Muscle of leg (tissue), 11 donors: ENCODE results near the gene TYW1B. TPM values are rescaled to one million over a fixed set of nuclear protein-coding genes. Genes with fewer than 3 reads are reported as not detected.
"Not testable (repeated sequence)": the region's sequence is repeated elsewhere in the genome, so short reads cannot be mapped to it uniquely, and the experiment has no call there.

Experiments used
- DNase-seq: peaks from one replicate; pipeline ENCODE4 v3.0.0; 2013
- H3K27ac ChIP-seq: one replicate; pipeline ENCODE4 v1.5.1; 2013; ENCODE audit warnings: mild to moderate bottlenecking, low read length, control low read depth
- H3K27me3 ChIP-seq: one replicate; pipeline ENCODE4 v1.6.1; 2013; ENCODE audit warnings: low read length; ENCODE audit not compliant: control insufficient read depth, insufficient read depth
- H3K36me3 ChIP-seq: one replicate; pipeline ENCODE4 v1.6.1; 2013; ENCODE audit warnings: low read length; ENCODE audit not compliant: control insufficient read depth, insufficient read depth
- H3K4me1 ChIP-seq: one replicate; pipeline ENCODE4 v1.6.1; 2013; ENCODE audit warnings: low read length; ENCODE audit not compliant: control insufficient read depth, insufficient read depth
- H3K4me3 ChIP-seq: one replicate; pipeline ENCODE4 v1.5.1; 2013; ENCODE audit warnings: low read length, control low read depth
- H3K9me3 ChIP-seq: replicated peaks from 2 replicates; pipeline ENCODE4 v1.6.1; 2013; ENCODE audit warnings: low read depth, low read length; ENCODE audit not compliant: control insufficient read depth
- WGBS: methylation state at CpG from one replicate; pipeline ENCODE4 v1.1.5; 2013; ENCODE audit warnings: missing lambda C conversion rate; ENCODE audit not compliant: insufficient coverage; 5-methylcytosine and 5-hydroxymethylcytosine counted together
- polyA plus RNA-seq, 8 donors: library from polyadenylated mRNA; unstranded; fragments of 120-200 nt; gene quantifications; one replicate each; pipeline versions ENCODE4 v1.2.1 to v1.2.3, GENCODE V29; 2013; ENCODE audit warnings: inconsistent platforms in 1 of 8, low replicate concordance in 1 of 8; ENCODE audit not compliant: insufficient read length in 8 of 8, insufficient read depth in 1 of 8
- total RNA-seq: library from RNA; stranded (reverse); fragments of 120-200 nt; gene quantifications from one replicate; pipeline ENCODE4 v1.2.4, GENCODE V29; 2013

The TYW1B gene
- total and polyA plus RNA-seq, 9 donors: 3.0 to 10.3 (median 4.6) TPM

DNA sequence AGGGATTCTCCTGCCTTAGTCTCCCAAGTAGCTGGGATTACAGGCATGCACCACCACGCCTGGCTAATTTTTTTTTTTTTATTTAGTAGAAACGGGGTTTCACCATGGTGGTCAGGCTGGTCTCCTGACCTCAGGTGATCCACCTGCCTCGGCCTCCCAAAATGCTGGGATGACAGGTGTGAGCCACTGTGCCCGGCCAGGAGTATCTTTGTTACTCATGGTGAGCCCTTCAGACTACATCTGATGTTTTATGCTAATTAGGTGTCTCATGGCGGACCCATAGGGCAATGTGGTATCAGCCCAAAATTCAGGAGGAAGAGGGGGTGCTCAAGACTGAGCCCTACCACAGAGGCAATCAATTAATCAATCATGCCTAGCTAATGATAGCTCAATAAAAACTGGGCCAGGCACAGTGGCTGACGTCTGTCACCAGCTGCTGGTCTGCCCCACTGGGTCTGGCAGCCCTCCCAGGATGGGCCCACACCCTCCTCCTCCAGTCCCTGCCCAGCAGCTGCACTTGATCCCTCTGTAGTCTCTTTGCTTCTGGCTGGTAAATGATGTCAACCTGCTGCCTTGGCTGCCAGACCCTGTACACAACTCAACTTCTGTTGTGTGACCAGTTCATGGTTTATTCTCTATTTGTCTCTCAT is 37.8 kb downstream of the TYW1B start:
- H3K27me3 ChIP-seq, H3K4me3 ChIP-seq, H3K4me1 ChIP-seq, H3K36me3 ChIP-seq, H3K9me3 ChIP-seq: not testable (repeated sequence)
- peak overlapping the region; percentile 89 for H3K27ac ChIP-seq
- WGBS: 67% methylated on average over 3 of the region's 6 CpGs
- peak; percentile 59 for DNase-seq

DNA sequence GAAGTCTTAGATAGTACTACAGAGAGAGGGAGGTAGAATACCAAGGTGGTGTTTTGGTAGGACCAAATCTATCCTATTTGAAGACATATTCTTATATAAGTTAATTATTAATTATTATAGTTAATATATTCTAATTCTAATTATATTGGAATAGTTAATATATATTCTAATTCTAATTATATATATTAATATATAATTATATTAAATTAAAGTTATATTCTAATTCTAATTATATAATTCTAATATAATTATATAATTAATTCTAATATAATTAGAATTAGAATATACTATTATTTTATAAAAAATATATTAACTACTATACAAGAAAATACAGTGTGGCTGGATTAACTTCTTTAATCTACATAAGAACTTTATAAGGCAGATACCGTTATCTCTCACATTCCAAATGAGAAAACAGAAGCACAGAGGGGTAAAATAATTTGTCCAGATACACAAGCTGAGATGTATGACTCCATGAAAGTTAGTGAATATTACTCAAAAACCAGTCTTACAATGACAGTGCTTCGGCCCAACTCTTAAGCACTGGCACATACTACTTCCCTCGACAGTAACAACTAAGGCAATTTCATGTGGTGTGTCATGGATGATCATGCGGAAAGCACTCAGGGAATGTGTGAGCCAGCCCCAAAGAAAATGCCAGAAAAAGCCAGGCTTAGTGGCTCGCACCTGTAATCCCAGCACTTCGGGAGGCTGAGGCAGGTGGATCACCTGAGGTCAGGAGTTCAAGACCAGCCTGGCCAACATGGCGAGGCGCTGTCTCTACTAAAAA is 42.6 kb downstream of the TYW1B start:
- peaks cover 8% of the 10 kb centered on the region for H3K4me1 ChIP-seq
- H3K4me3 ChIP-seq: no peak overlapping the region
- no peaks in the 10 kb centered on the region for H3K9me3 ChIP-seq
- no peak overlapping the region for H3K27ac ChIP-seq
- WGBS: 85% methylated on average over 4 of the region's 8 CpGs
- no peak for DNase-seq
- H3K36me3 ChIP-seq: no peaks in the 10 kb centered on the region
- no peaks in the 10 kb centered on the region for H3K27me3 ChIP-seq

DNA sequence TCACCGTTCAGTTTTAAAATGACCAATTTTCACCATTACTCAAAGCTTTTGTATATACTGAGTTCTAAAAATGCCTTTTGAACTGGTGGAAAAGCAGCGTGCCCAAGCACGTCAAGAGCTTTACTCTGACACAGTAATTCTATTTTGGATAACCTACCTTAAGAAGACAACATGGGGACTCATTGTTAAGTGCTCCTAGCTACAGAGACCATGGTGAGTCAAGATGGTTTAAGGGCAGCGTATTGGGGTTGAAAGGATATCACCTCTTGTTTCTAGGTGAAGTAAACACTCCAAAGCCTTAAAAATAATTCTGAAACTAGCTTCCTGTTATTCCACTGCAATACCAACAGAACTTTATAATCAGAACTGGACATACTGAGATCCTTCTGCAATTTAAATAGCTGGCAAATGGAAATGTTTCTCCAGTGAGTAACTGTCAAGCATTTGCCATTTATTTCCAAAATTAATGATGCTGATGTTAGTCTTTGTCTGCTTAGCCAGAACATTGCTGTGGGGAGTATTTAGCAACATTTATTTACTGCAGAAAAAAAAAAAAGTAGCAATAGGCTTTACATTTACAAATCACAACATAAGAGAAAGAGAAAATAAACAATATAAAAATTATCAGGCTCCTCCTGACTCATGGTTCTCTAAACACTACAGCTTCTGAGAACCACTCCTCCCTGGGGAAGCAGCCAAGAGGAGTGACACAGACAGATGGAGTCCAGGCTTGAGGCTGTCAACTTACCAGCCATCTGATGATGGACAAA is 44.2 kb downstream of the TYW1B start:
- no CpG with 5 or more reads among the region's 4 CpGs for WGBS
- not testable (repeated sequence) for H3K4me3 ChIP-seq, H3K9me3 ChIP-seq, H3K4me1 ChIP-seq, H3K27me3 ChIP-seq, H3K36me3 ChIP-seq
- peak overlapping the region; percentile 75 for H3K27ac ChIP-seq
- DNase-seq: peak; percentile 61

DNA sequence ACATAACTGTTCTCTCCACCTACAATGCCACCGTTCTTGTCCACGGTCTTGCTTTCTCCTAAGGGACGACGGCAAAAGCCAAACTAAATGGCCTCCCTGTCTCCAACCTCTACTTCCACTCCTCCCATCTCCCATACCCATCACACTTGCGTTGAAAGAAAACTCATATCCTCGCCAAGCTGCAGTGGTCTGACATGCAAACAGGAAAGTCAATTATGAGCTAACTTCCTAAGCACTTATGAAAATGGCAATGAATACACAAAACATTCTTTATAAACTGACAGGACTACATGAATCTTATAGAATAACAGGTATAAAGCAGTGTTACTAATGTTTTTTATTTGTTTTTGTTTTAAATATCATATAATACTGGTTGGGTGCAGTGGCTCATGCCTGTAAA is 46.4 kb downstream of the TYW1B start:
- WGBS: 84% methylated on average over 5 of the region's 6 CpGs

DNA sequence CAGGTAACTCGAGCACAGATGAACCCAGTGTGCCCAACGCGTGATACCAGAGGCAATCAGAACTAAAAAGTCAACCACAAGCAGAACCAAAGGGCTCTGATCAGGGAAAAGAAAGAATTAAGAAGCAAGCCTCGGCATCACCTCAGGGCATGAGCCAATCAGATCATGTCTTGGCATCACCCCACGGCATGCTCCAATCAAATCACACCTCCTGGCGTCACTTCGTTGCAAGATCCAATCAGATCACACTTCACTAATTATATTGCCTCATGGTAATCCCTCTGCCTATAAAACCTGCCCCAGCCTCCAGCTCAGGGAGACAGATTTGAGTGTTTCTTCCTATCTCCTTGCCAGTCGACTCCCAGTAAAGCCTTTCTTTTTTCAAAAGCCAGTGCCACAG is 46.8 kb downstream of the TYW1B start:
- Histone ChIP-seq H3K4me1 (peaks cover 3% of the 10 kb centered on the region), H3K27me3 (no peaks in the 10 kb centered on the region), H3K36me3 (no peaks in the 10 kb centered on the region), H3K9me3 (no peaks in the 10 kb centered on the region), H3K27ac (no peak overlapping the region), H3K4me3 (no peak overlapping the region)
- WGBS: 92% methylated on average over 5 of the region's 8 CpGs
- DNase-seq: no peak

More for the DNA sequence above, 46.4 kb downstream of the TYW1B start:
- H3K4me3 ChIP-seq: no peak overlapping the region
- no peaks in the 10 kb centered on the region for H3K9me3 ChIP-seq
- DNase-seq: no peak
- H3K36me3 ChIP-seq: no peaks in the 10 kb centered on the region
- H3K27me3 ChIP-seq: no peaks in the 10 kb centered on the region
- H3K4me1 ChIP-seq: peaks cover 3% of the 10 kb centered on the region
- H3K27ac ChIP-seq: no peak overlapping the region

DNA sequence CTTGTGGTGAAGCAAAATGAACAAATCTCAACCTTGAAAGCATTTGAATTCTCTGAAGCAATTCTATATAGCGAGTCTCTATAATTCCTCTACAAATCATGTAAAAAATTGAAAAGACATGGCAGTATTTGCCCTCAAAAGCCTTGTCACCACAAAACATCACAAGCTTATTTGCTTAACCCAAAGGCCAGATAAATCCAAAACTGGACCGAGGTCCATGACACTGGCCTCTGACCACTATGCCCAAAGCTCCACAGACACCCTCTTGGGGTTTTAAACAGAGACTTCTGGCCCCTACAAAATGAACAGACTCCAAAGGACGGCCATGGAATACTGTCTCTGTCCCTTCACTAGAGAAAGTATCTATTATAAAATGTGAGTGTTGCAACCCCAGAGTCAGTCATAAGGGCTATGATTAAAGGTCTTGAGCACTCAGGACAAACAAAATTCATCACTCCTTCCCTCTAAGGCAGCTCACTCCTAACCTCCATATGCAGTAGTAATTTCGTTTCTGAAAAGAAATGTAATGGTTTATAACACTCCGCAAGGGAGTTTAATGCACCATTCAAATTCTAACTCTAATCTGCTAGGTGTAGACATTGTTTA is 47.6 kb downstream of the TYW1B start:
- not testable (repeated sequence) for H3K4me1 ChIP-seq, H3K4me3 ChIP-seq, H3K9me3 ChIP-seq, DNase-seq, H3K27ac ChIP-seq, H3K27me3 ChIP-seq, H3K36me3 ChIP-seq
- 100% methylated on average over 1 of the region's 5 CpGs for WGBS

DNA sequence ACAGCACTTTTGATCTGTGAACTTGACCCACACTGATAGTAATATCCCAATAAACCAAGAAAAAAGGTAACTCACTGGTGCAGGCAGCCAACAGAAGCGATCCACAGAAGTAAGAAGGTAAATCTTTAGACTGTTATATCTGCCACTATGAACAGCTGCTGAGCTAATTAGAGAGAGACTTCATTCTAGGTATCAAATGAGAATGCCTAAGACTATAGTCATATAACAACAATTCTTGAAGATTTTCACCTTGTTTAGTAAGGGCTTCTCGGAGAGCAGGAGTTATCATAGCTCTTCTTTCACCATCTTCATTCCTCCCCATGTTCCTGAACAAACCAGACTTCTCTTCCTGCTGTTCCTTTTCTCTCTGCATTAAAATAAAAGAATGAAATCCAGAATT is 50.8 kb downstream of the TYW1B start:
- WGBS: no CpG with 5 or more reads among the region's 2 CpGs
- H3K27ac ChIP-seq: not testable (repeated sequence)

DNA sequence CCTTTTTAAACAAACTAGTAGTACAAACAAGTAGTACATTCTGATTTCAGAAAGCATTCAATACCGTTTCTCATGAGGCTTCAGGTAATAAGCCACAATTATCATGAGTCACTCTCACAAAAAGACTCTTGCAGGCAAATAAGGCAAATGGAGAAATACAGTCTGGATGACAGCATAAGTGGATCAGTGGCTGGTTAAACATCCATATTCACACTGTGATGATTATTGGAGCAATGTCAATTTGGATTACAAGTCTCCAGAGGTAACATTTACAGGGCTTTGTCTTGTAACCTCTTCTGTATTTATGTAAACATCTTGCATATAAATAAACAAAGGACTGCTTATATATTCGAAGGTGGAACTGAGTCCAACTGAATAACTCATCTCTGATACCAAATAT is 55.4 kb downstream of the TYW1B start:
- H3K4me1 ChIP-seq, H3K9me3 ChIP-seq, H3K27me3 ChIP-seq, H3K27ac ChIP-seq, H3K36me3 ChIP-seq, DNase-seq, H3K4me3 ChIP-seq: not testable (repeated sequence)
- WGBS: no CpG with 5 or more reads among the region's 2 CpGs

More for the DNA sequence above, 50.8 kb downstream of the TYW1B start:
- not testable (repeated sequence) for H3K36me3 ChIP-seq, H3K4me1 ChIP-seq, H3K4me3 ChIP-seq, H3K27me3 ChIP-seq, H3K9me3 ChIP-seq, DNase-seq

DNA sequence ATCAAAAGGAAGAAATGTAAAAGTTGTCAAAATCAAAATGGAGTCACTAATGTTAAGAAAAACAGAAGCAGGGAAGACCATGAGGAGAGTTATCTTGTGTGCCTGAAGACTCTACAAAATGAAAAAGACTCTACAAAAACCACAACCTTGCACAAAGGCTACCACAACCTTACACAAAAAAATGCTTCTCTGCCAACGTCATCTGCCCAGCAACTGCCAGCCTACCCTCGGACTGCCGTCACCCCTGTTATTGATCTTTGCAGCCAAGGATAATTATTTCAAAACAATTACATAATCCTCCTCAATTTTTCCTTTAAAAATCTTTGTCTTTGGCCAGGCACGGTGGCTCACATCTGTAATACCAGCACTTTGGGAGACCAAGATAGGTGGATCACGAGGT is 61.0 kb downstream of the TYW1B start:
- not testable (repeated sequence) for H3K9me3 ChIP-seq, H3K27ac ChIP-seq, DNase-seq, H3K4me3 ChIP-seq, H3K4me1 ChIP-seq, H3K36me3 ChIP-seq, H3K27me3 ChIP-seq
- WGBS: 93% methylated on average over 3 of the region's 5 CpGs

DNA sequence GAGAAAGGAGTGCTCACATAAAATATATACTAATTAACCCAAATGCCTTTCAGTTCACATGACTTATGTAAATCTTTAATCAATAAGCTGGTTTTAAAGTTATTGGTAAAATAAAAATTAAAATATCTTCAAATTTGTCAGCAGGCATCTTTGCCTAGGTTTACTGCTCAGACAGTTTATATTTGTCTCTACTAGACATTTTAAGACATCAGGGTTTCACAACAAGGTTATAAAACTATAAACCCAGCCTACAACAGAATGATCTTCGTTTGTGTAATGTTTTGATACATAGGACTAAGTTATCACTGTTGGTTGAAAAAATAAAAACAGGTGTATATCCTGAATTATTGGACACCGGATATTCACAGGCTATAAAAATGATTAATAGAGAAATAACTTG is 67.4 kb downstream of the TYW1B start:
- H3K27ac ChIP-seq: no peak overlapping the region
- DNase-seq: no peak
- no peak overlapping the region for H3K4me3 ChIP-seq
- no peaks in the 10 kb centered on the region for H3K27me3 ChIP-seq
- no peaks in the 10 kb centered on the region for H3K4me1 ChIP-seq
- peaks cover 15% of the 10 kb centered on the region for H3K9me3 ChIP-seq
- no peaks in the 10 kb centered on the region for H3K36me3 ChIP-seq
- no CpG with 5 or more reads among the region's 2 CpGs for WGBS
